ENCODE results near the gene SLC26A1.

Gene SLC26A1

DNA sequence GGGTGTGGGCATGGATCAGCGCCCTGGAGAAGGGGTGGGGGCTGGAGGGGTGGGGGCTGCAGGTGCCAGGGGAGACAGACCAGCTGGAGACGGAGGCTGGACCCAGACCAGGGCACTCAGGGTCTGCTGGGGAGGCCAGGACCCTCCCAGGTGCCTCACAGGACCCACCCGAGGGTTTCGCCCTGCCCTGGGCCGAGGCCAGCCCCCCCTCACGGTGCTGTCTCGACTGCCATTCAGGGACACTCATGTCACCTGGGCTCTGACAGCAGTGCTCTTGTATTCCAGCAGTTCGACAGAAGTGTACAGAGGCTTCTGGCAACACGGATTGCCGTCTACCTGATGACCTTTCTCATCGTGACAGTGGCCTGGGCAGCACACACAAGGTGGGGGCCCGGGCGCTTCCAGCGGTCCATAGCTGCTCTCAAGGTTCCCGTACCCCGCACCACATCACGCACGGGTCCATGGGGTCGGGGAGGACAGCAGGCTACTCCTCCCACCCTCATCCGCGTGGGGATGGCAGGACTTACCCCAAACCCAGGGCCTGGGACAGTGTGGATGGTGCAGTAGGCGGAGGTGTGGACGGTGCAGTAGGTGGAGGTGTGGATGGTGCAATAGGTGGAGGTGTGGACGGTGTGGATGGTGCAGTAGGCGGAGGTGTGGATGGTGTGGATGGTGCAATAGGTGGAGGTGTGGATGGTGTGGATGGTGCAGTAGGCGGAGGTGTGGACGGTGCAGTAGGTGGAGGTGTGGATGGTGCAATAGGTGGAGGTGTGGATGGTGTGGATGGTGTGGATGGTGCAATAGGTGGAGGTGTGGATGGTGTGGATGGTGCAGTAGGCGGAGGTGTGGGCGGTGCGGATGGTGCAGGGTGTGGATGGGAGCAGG is 42.8 kb downstream of the SLC26A1 start:
- no peak for DNase-seq (ENCODE audit: extremely low read depth, insufficient read length)
- no peak overlapping the region for H3K4me3 ChIP-seq (replicated peaks; ENCODE audit: low read depth, low read length)
- peaks cover 2% of the 10 kb centered on the region; the same call in 1 of the 2 replicates for H3K36me3 ChIP-seq (ENCODE audit: control insufficient read depth, insufficient read depth, low read length)
- no peaks in the 10 kb centered on the region for H3K27me3 ChIP-seq (replicated peaks; ENCODE audit: control insufficient read depth, insufficient read depth, low read length)
- TF ChIP-seq, protein P1, sequence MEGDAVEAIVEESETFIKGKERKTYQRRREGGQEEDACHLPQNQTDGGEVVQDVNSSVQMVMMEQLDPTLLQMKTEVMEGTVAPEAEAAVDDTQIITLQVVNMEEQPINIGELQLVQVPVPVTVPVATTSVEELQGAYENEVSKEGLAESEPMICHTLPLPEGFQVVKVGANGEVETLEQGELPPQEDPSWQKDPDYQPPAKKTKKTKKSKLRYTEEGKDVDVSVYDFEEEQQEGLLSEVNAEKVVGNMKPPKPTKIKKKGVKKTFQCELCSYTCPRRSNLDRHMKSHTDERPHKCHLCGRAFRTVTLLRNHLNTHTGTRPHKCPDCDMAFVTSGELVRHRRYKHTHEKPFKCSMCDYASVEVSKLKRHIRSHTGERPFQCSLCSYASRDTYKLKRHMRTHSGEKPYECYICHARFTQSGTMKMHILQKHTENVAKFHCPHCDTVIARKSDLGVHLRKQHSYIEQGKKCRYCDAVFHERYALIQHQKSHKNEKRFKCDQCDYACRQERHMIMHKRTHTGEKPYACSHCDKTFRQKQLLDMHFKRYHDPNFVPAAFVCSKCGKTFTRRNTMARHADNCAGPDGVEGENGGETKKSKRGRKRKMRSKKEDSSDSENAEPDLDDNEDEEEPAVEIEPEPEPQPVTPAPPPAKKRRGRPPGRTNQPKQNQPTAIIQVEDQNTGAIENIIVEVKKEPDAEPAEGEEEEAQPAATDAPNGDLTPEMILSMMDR (IDR thresholded peaks at IDR 0.05; ENCODE audit: insufficient read depth, low read length, poor library complexity, severe bottlenecking): no peak

- TF ChIP-seq, protein P1 (IDR thresholded peaks at IDR 0.05; ENCODE audit: insufficient read depth, low read length, poor library complexity, severe bottlenecking): no peak
- DNase-seq (ENCODE audit: extremely low read depth, insufficient read length): no peak
- Histone ChIP-seq H3K36me3 (ENCODE audit: control insufficient read depth, insufficient read depth, low read length) (no peaks in the 10 kb centered on the region), H3K4me3 (replicated peaks; ENCODE audit: low read depth, low read length) (no peak overlapping the region), H3K27me3 (replicated peaks; ENCODE audit: control insufficient read depth, insufficient read depth, low read length) (no peaks in the 10 kb centered on the region)
Observed at GRCh38 chr4:949656-950055, 43.5 kb downstream of the SLC26A1 start.

- no peak for DNase-seq (ENCODE audit: extremely low read depth, insufficient read length)
- TF ChIP-seq, protein P1 (IDR thresholded peaks at IDR 0.05; ENCODE audit: insufficient read depth, low read length, poor library complexity, severe bottlenecking): no peak
- Histone ChIP-seq H3K4me3 (replicated peaks; ENCODE audit: low read depth, low read length) (no peak overlapping the region), H3K36me3 (ENCODE audit: control insufficient read depth, insufficient read depth, low read length) (no peaks in the 10 kb centered on the region), H3K27me3 (replicated peaks; ENCODE audit: control insufficient read depth, insufficient read depth, low read length) (no peaks in the 10 kb centered on the region)
Observed at GRCh38 chr4:948936-949300, 44.3 kb downstream of the SLC26A1 start.

GRCh38 chr4:948101-948935 is 44.9 kb downstream of the SLC26A1 start:
- DNase-seq (ENCODE audit: extremely low read depth, insufficient read length): no peak
- no peaks in the 10 kb centered on the region for H3K36me3 ChIP-seq (ENCODE audit: control insufficient read depth, insufficient read depth, low read length)
- H3K27me3 ChIP-seq (replicated peaks; ENCODE audit: control insufficient read depth, insufficient read depth, low read length): no peaks in the 10 kb centered on the region
- TF ChIP-seq, protein P1 (IDR thresholded peaks at IDR 0.05; ENCODE audit: insufficient read depth, low read length, poor library complexity, severe bottlenecking): no peak
- no peak overlapping the region for H3K4me3 ChIP-seq (replicated peaks; ENCODE audit: low read depth, low read length)

DNA sequence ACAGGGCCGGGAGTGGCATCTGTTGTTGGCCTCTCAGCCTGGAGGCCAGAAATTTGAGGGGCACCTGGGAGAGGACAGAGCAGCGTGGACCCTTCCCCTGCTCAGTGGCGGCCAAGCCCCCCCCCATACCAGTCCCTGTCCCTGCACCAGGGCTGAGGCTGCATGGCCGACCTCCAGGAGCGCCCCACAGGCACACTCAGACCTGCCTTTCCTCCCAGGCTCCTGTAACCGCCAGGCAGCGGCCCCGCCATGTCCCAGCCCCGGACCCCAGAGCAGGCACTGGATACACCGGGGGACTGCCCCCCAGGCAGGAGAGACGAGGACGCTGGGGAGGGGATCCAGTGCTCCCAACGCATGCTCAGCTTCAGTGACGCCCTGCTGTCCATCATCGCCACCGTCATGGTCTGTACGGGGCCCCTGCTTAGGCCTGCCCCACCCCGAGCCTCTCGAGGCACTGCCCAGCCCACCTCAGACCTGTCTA is 45.7 kb downstream of the SLC26A1 start:
- no peak for DNase-seq (ENCODE audit: extremely low read depth, insufficient read length)
- TF ChIP-seq, protein P1 (IDR thresholded peaks at IDR 0.05; ENCODE audit: insufficient read depth, low read length, poor library complexity, severe bottlenecking): no peak
- Histone ChIP-seq H3K4me3 (replicated peaks; ENCODE audit: low read depth, low read length) (no peak overlapping the region), H3K27me3 (replicated peaks; ENCODE audit: control insufficient read depth, insufficient read depth, low read length) (no peaks in the 10 kb centered on the region), H3K36me3 (ENCODE audit: control insufficient read depth, insufficient read depth, low read length) (no peaks in the 10 kb centered on the region)

Measured in GM06990 (cell line).